Measurements from ENCODE around the gene ROR1. TPM values are rescaled to one million over a fixed set of nuclear protein-coding genes. Genes with fewer than 3 reads are reported as not detected.

ROR1 gene
- total RNA-seq, 2 experiments from 2014 or later: 0.47 to 1.4 TPM

DNA sequence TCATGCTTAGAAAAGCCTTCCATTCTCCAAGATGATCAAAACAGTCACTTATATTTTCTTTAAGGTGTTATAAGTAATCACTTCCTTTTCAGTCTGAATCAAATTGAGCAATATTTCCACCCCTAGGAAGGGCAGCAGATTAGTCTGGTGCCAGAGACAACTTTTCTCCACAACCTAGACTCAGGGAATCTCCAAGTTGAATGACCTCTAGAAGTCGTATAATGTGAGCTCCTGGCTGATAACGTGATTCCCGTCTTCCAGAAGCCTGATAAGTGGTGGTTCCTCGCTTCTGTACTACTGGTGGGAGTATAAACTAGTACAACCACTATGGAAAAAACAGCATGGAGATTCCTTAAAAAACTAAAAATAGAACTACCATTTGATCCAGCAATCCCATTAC is 251.2 kb downstream of the ROR1 start:
- H3K27ac ChIP-seq (ENCODE audit: low read depth, low read length, poor library complexity, severe bottlenecking): no peak overlapping the region
- CTCF ChIA-PET (ENCODE audit: unreplicated experiment): no interaction called here
- intact Hi-C loops (cut with micrococcal nuclease; ENCODE audit: unreplicated experiment): no loop called here
- no peaks in the 10 kb centered on the region; the same call in 1 of the 2 replicates for H3K9me2 ChIP-seq (ENCODE audit: insufficient read depth, low read length)
- H3K9me3 ChIP-seq (ENCODE audit: low read length): no peaks in the 10 kb centered on the region
- H3K4me3 ChIP-seq (ENCODE audit: low read depth, low read length, poor library complexity, severe bottlenecking): no peak overlapping the region
- H3K36me3 ChIP-seq (ENCODE audit: insufficient read depth, low read length): no peaks in the 10 kb centered on the region
- no peaks in the 10 kb centered on the region for H3K4me1 ChIP-seq (ENCODE audit: insufficient read depth, low read length, poor library complexity, severe bottlenecking)
- H4K20me1 ChIP-seq (ENCODE audit: insufficient read depth, low read length): no peaks in the 10 kb centered on the region
- DNase-seq (ENCODE audit: low spot score): no peak
- H3K79me2 ChIP-seq (ENCODE audit: insufficient read depth, low read depth, low read length): no peaks in the 10 kb centered on the region
- TF ChIP-seq CTCF (conservative IDR thresholded peaks at IDR 0.05; ENCODE audit: low read length) (no peak), EZH2phosphoT487 (IDR thresholded peaks at IDR 0.05; ENCODE audit: borderline replicate concordance, low read depth, low read length) (no peak)
- H2AFZ ChIP-seq (ENCODE audit: low read length): no peak overlapping the region
- POLR2A ChIA-PET: no interaction called here
- BruUV-seq (replicated peaks): no TSS peak
- H3K4me2 ChIP-seq (ENCODE audit: low read length): no peak overlapping the region

DNA sequence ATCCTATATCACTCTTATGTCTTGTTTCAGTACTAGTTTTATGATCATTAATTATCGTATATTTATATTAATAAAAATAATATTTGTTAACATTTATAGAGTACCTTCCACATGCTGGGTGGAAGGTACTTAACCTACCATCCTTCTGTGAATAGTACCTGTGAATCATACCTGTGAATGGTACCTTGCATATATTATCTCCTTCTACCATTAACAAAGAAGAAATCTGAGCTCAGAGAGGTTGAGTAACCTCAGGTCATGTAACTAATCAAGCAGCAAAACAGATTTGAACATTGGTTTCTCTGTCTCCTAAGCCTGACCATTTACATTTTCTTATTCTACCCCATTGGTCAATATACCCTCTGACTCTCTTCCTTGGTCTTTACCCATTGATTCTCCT is 255.2 kb downstream of the ROR1 start:
- Histone ChIP-seq H2AFZ (ENCODE audit: low read length) (no peak overlapping the region), H3K36me3 (ENCODE audit: insufficient read depth, low read length) (no peaks in the 10 kb centered on the region), H3K27ac (ENCODE audit: low read depth, low read length, poor library complexity, severe bottlenecking) (no peak overlapping the region), H4K20me1 (ENCODE audit: insufficient read depth, low read length) (no peaks in the 10 kb centered on the region), H3K79me2 (ENCODE audit: insufficient read depth, low read depth, low read length) (no peaks in the 10 kb centered on the region), H3K9me2 (ENCODE audit: insufficient read depth, low read length) (no peaks in the 10 kb centered on the region), H3K4me3 (ENCODE audit: low read depth, low read length, poor library complexity, severe bottlenecking) (no peak overlapping the region), H3K9me3 (ENCODE audit: low read length) (no peaks in the 10 kb centered on the region), H3K4me1 (ENCODE audit: insufficient read depth, low read length, poor library complexity, severe bottlenecking) (no peaks in the 10 kb centered on the region), H3K4me2 (ENCODE audit: low read length) (no peak overlapping the region)
- DNase-seq (ENCODE audit: low spot score): no peak
- no TSS peak for BruUV-seq (replicated peaks)
- POLR2A ChIA-PET: no interaction called here
- intact Hi-C loops (cut with micrococcal nuclease; ENCODE audit: unreplicated experiment): no loop called here
- CTCF ChIA-PET (ENCODE audit: unreplicated experiment): no interaction called here
- no peak for TF ChIP-seq CTCF (conservative IDR thresholded peaks at IDR 0.05; ENCODE audit: low read length)
- TF ChIP-seq EZH2phosphoT487 (IDR thresholded peaks at IDR 0.05; ENCODE audit: borderline replicate concordance, low read depth, low read length): no peak

- Histone ChIP-seq H4K20me1 (ENCODE audit: insufficient read depth, low read length) (no peaks in the 10 kb centered on the region), H3K4me1 (ENCODE audit: insufficient read depth, low read length, poor library complexity, severe bottlenecking) (no peaks in the 10 kb centered on the region), H3K9me3 (ENCODE audit: low read length) (no peaks in the 10 kb centered on the region), H3K27ac (ENCODE audit: low read depth, low read length, poor library complexity, severe bottlenecking) (no peak overlapping the region), H3K4me2 (ENCODE audit: low read length) (no peak overlapping the region), H3K4me3 (ENCODE audit: low read depth, low read length, poor library complexity, severe bottlenecking) (no peak overlapping the region), H2AFZ (ENCODE audit: low read length) (no peak overlapping the region), H3K36me3 (ENCODE audit: insufficient read depth, low read length) (no peaks in the 10 kb centered on the region), H3K9me2 (ENCODE audit: insufficient read depth, low read length) (no peaks in the 10 kb centered on the region), H3K79me2 (ENCODE audit: insufficient read depth, low read depth, low read length) (no peaks in the 10 kb centered on the region)
- TF ChIP-seq EZH2phosphoT487 (IDR thresholded peaks at IDR 0.05; ENCODE audit: borderline replicate concordance, low read depth, low read length) (no peak), CTCF (conservative IDR thresholded peaks at IDR 0.05; ENCODE audit: low read length) (no peak)
- CTCF ChIA-PET (ENCODE audit: unreplicated experiment): no interaction called here
- POLR2A ChIA-PET: no interaction called here
- intact Hi-C loops (cut with micrococcal nuclease; ENCODE audit: unreplicated experiment): no loop called here
- no TSS peak for BruUV-seq (replicated peaks)
- DNase-seq (ENCODE audit: low spot score): no peak
These were observed 256.6 kb downstream of the ROR1 start for GRCh38 chr1:64030411-64030810.

All from OCI-LY7 (cell line).